NCI-H2081 (cell line): ENCODE data around the gene ADRM1.

ENCODE experiments used
- DNase-seq, 2 experiments: peaks; one replicate each; lab custom pipeline; 2025; lab: John Stamatoyannopoulos, UW

ADRM1 gene

DNA sequence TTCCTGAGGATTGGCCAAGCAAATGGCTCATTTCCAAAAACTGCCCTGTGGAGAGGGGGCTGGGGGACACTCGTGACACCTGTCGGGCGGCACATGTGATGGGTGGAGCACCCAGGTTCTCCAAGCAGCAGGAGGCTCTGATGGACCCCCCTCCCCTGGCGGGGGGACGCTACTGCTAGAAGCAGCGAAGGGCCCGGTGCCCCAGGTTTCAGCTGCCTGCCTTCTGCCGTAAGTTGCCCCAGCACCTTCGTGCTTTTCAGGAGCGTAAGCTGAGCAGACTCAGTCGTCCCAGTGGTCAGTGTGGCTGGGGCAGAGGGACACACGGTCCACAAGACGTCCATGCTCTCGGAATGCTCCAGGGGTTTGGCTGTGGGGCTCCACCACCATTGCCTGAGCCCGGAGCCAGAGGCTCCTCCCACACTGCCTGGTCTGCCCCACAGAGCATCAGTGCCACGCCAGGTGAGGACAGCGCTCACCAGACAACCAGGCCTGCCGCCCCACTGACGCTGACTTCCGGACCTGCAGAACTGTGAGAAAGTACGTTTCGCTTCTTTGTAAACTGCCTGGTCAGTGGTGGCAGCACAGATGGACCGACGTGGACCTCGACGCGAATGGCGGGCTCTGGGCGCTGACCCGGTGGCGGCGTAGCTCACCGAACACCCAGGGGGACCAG lies 4.1 kb upstream of the ADRM1 start:
- no peak for DNase-seq

GRCh38 chr20:62299666-62300236 lies 3.0 kb upstream of the ADRM1 start:
- no peak for DNase-seq

DNA sequence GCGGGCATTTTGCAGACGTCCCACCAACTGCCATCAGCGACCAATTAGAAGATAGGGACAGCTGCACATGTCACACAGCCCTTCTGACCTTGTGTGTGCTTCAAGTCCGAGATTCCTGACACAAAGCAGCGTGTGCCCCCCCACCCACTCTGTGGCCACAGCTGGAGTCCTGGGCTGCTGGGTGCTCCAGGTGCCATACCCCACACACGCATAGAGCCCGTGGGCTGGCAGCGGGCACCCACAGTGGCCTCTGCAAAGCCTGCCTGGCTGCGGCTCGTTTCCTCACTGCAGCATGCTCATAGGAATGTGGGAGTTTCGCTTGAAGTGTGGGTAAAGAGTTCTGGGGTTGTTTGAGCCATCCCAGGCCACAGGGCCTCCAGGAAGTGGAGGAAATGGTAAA lies 2.5 kb upstream of the ADRM1 start:
- no peak for DNase-seq

GRCh38 chr20:62301111-62301668 lies 1.6 kb upstream of the ADRM1 start:
- DNase-seq: no peak

- DNase-seq: peak; percentile 87 to 90
These were observed 940 bp upstream of the ADRM1 start for GRCh38 chr20:62301773-62302340.

- DNase-seq: no peak
These were observed 204 bp downstream of the ADRM1 start for GRCh38 chr20:62303062-62303339.

GRCh38 chr20:62303340-62304226 lies 786 bp downstream of the ADRM1 start:
- no peak for DNase-seq

- no peak for DNase-seq
These were observed 1.7 kb downstream of the ADRM1 start for GRCh38 chr20:62304331-62305148.

DNA sequence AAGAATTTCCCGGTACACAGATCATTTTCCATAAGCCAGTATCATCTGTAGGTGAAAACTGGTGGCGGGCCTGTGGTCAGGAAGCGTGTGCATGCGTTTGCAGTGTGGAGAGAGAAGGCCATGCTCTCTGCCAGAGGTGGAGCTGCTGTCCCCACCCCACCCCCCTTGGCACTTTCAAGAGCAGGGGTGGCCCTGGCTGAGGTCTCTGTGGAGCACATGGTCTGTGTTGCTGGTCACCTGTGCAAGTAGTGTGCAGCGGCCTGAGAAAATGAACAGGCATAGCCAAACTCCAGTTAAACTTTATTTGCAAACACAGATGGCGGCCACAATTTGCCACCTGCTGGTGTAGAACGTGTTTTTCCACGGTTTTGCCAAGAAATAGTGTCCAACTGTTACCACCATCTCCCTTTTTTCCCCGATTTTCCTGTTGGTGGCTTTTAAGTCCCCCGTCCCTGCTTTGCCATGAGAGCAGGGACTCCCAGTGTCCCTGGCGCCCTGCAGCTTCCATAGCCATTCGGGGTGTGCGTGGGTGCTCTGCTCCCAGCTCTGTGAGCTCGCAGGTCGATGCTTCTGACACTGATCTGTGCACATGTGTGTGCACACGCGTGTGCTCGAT lies 2.5 kb downstream of the ADRM1 start:
- peak in 1 of 2 experiments; percentile 10 for DNase-seq

DNA sequence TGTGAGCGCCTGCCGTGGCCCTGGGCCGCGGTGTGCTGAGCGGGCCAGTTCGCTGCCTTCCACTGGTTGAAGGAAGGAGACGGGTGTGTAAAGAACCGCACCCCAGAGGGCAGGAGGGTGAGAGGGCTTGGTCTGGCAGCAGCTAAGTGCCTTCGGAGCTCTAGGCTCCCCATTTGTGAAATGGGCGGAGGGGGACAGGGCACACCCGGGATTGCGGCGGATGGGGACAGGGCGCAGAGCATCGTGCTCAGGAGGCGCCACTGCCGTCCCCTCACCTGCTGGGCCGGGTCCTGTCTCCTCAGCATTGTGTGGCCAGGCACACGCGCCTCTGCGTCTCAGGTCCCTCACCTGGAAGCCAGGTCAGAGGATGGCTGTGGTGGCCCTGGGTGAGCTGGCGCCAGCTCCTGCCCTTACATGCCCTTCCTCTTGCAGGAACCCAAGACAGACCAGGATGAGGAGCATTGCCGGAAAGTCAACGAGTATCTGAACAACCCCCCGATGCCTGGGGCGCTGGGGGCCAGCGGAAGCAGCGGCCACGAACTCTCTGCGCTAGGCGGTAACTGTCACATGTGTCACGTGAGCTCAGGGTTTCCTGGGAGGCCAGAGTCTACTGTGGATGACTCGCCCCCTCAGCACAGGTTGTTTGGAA lies 3.1 kb downstream of the ADRM1 start:
- DNase-seq: no peak

GRCh38 chr20:62306414-62307187 lies 3.8 kb downstream of the ADRM1 start:
- DNase-seq: no peak

GRCh38 chr20:62307226-62308101 lies 4.7 kb downstream of the ADRM1 start:
- no peak for DNase-seq

- DNase-seq: no peak
These were observed 5.5 kb downstream of the ADRM1 start for GRCh38 chr20:62308102-62308822.

DNA sequence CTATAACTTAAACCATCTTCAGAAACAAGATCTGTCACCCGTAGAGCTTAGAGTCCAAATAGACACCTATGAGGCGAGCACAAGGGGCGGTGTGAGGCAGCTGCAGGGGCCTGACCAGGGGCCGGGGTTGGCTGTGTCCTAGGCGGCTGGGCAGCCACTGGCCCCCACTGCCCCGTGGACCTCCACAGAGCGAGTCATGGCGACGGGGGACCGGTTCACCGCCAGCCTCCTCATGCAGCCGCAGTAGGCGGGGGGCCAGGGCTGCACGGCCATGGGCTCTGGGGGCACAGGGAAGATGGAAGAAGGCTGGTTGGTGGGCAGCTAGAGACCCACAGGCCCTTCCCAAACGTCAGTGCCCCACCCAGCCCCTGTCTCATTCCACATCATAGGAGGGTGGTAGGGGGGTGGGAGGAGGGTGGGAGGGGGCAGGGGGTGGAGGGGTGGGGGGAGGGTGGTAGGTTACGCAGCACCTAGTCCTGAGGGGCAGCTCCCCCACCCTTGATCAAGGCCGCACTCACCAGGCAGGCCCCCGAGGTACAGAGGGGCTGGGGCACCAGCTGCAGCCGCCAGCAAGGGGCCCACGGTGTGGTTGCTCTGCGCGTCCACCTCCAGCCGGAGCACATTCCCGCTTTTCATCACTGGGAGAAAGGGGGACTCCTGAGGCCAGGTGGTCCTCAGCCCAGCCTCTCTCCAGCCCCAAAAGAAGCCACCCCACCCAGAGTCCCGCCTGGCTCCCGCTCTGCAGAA lies 6.6 kb downstream of the ADRM1 start:
- DNase-seq: no peak

- DNase-seq: no peak
These were observed 7.4 kb downstream of the ADRM1 start for GRCh38 chr20:62309947-62310756.

DNA sequence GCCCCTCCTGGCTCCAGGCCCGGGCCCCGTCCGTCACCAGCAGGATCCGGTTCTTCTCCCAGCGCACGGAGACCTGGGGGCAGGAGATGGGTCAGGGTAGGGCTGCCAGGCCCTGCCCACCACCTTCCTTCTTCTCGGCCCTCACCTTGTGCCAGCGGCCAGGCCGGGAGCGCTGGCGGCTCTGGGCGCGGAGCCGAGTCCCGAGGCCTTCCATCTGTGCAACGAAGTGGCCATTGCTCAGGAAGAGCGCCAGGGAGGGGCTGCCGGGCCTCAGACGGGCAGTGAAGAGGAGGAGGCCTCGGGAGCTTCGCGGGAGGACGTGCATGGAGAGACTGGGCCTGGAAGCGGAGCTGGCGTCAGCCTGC lies 7.9 kb downstream of the ADRM1 start:
- DNase-seq: no peak

- no peak for DNase-seq
These were observed 8.4 kb downstream of the ADRM1 start for GRCh38 chr20:62311150-62311549.
